Measurements from ENCODE around the gene WHRN.

- TF ChIP-seq POLR2AphosphoS5 (IDR thresholded peaks at IDR 0.05) = no peak
- peak; percentile 34 for TF ChIP-seq CTCF (IDR thresholded peaks at IDR 0.05; ENCODE audit: poor library complexity, severe bottlenecking)
- TF ChIP-seq EZH2 (IDR thresholded peaks at IDR 0.05; ENCODE audit: borderline replicate concordance, insufficient read depth, low read length, poor library complexity, severe bottlenecking) = no peak
These were observed 709 bp downstream of the WHRN start for GRCh38 chr9:114504341-114505186.

Measured in neural cell (in vitro differentiated cells).